Trophoblast cell (in vitro differentiated cells and primary cell): ENCODE data around the gene CENPP.

Experiments used
- DNase-seq, 2 donors: peaks; one replicate each; pipeline ENCODE4 v3.0.0-alpha.2; 2016
- H2AFZ ChIP-seq: 2 replicates; pipeline ENCODE4 v1.6.1; 2013; ENCODE audit warnings: low read length, moderate library complexity, mild to moderate bottlenecking; ENCODE audit not compliant: insufficient read depth, poor library complexity
- H2AK5ac ChIP-seq: 2 replicates; pipeline ENCODE4 v1.6.1; 2013; ENCODE audit warnings: mild to moderate bottlenecking, low read length
- H2BK120ac ChIP-seq: 2 replicates; pipeline ENCODE4 v1.6.1; 2013; ENCODE audit warnings: low read length, mild to moderate bottlenecking, moderate library complexity; ENCODE audit not compliant: insufficient read depth, poor library complexity
- H2BK12ac ChIP-seq: 2 replicates; pipeline ENCODE4 v1.6.1; 2013; ENCODE audit warnings: mild to moderate bottlenecking, low read length, moderate library complexity
- H2BK5ac ChIP-seq: 2 replicates; pipeline ENCODE4 v1.6.1; 2013; ENCODE audit warnings: low read length, low read depth, moderate library complexity, mild to moderate bottlenecking; ENCODE audit not compliant: poor library complexity
- H3K14ac ChIP-seq: 2 replicates; pipeline ENCODE4 v1.6.1; 2013; ENCODE audit warnings: mild to moderate bottlenecking, low read length
- H3K18ac ChIP-seq: 2 replicates; pipeline ENCODE4 v1.6.1; 2013; ENCODE audit warnings: mild to moderate bottlenecking, low read length
- H3K23ac ChIP-seq: 2 replicates; pipeline ENCODE4 v1.6.1; 2013; ENCODE audit warnings: low read length
- H3K27ac ChIP-seq: 2 replicates; pipeline ENCODE4 v1.5.1; 2013; ENCODE audit warnings: low read depth, mild to moderate bottlenecking, inconsistent platforms, low read length, moderate library complexity
- H3K27me3 ChIP-seq: 2 replicates; pipeline ENCODE4 v1.6.1; 2013; ENCODE audit warnings: inconsistent platforms, mild to moderate bottlenecking, low read length, moderate library complexity; ENCODE audit not compliant: insufficient read depth
- H3K36me3 ChIP-seq, 2 experiments: 1 replicate in 1 of 2; 2 replicates in 1 of 2; pipeline ENCODE4 v1.6.1; 2013; ENCODE audit warnings: low read length in 2 of 2, mild to moderate bottlenecking in 2 of 2, moderate library complexity in 1 of 2; ENCODE audit not compliant: insufficient read depth in 2 of 2, control insufficient read depth in 1 of 2
- H3K4ac ChIP-seq: 2 replicates; pipeline ENCODE4 v1.6.1; 2013; ENCODE audit warnings: low read depth, mild to moderate bottlenecking, low read length, moderate library complexity
- H3K4me1 ChIP-seq, 2 experiments: 1 replicate in 1 of 2; 2 replicates in 1 of 2; pipeline ENCODE4 v1.6.1; 2013; ENCODE audit warnings: low read length in 2 of 2, mild to moderate bottlenecking in 2 of 2, moderate library complexity in 1 of 2; ENCODE audit not compliant: insufficient read depth in 2 of 2, control insufficient read depth in 1 of 2
- H3K4me2 ChIP-seq: 2 replicates; pipeline ENCODE4 v1.6.1; 2013; ENCODE audit warnings: inconsistent platforms, mild to moderate bottlenecking, low read length, moderate library complexity
- H3K4me3 ChIP-seq: 2 replicates; pipeline ENCODE4 v1.5.1; 2013; ENCODE audit warnings: mild to moderate bottlenecking, low read depth, low read length, inconsistent platforms
- H3K79me1 ChIP-seq: one replicate; pipeline ENCODE4 v1.6.1; 2013; ENCODE audit warnings: low read length
- H3K79me2 ChIP-seq: 2 replicates; pipeline ENCODE4 v1.6.1; 2013; ENCODE audit warnings: low read length, mild to moderate bottlenecking; ENCODE audit not compliant: control insufficient read depth, insufficient read depth, poor library complexity
- H3K9ac ChIP-seq: 2 replicates; pipeline ENCODE4 v1.6.1; 2013; ENCODE audit warnings: mild to moderate bottlenecking, low read length
- H3K9me3 ChIP-seq: 2 replicates; pipeline ENCODE4 v1.6.1; 2013; ENCODE audit warnings: low read depth, mild to moderate bottlenecking, control low read depth, inconsistent platforms, low read length; ENCODE audit not compliant: insufficient read depth
- H4K12ac ChIP-seq: 2 replicates; pipeline ENCODE4 v1.6.1; 2013; ENCODE audit warnings: low read depth, mild to moderate bottlenecking, low read length, moderate library complexity
- H4K8ac ChIP-seq: 2 replicates; pipeline ENCODE4 v1.6.1; 2013; ENCODE audit warnings: low read depth, mild to moderate bottlenecking, low read length, moderate library complexity
- H4K91ac ChIP-seq: one replicate; pipeline ENCODE4 v1.6.1; 2013; ENCODE audit warnings: low read depth, mild to moderate bottlenecking, low read length, moderate library complexity
- WGBS: extraction: QIAGEN DNeasy Blood & Tissue Kit; methylation state at CpG from one replicate; pipeline ENCODE4 v1.1.7; 2013; ENCODE audit warnings: missing lambda C conversion rate; ENCODE audit not compliant: insufficient read length, insufficient coverage; ENCODE audit errors: extremely low coverage; 5-methylcytosine and 5-hydroxymethylcytosine counted together

CENPP gene

DNA sequence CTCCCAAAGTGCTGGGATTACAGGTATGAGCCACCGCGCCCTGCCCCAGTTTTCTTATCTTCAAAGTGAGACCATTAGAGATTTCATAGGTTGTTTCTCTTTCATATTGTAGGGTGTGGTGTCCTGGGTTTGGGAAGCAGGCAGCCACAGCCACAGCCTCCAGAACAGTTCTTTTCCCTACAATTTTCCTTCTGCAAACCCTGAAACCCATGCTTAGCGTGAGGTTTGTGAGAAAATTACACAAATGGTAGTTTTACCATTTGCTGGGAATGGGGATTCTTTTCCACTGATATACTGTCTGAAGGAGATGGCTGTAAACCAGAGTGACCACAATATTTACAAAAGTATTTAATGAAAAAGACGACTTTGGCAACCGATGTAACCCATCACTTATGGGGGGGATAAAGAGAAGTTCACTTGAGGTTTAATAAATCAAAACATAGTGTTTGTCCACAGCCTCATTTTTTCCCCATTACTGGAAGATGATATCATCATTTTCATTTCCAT, 236.8 kb downstream of the CENPP start:
- Histone ChIP-seq H3K23ac (no peak overlapping the region), H2AK5ac (no peak overlapping the region), H3K79me2 (no peaks in the 10 kb centered on the region), H2BK12ac (no peak overlapping the region), H3K27me3 (no peaks in the 10 kb centered on the region), H3K9ac (no peak overlapping the region), H3K9me3 (no peaks in the 10 kb centered on the region), H4K8ac (no peak overlapping the region), H3K27ac (no peak overlapping the region), H2AFZ (no peak overlapping the region), H3K14ac (no peak overlapping the region), H2BK5ac (no peak overlapping the region), H4K91ac (no peak overlapping the region), H3K4ac (no peak overlapping the region), H3K4me1 (peaks cover 0 to 6% of the 10 kb centered on the region in 2 experiments), H3K4me3 (no peak overlapping the region), H2BK120ac (no peak overlapping the region), H3K79me1 (peaks cover 2% of the 10 kb centered on the region), H3K18ac (no peak overlapping the region), H3K36me3 (no peaks in the 10 kb centered on the region), H3K4me2 (no peak overlapping the region), H4K12ac (no peak overlapping the region)
- WGBS: no CpG with 5 or more reads among the region's 5 CpGs
- DNase-seq: no peak

DNA sequence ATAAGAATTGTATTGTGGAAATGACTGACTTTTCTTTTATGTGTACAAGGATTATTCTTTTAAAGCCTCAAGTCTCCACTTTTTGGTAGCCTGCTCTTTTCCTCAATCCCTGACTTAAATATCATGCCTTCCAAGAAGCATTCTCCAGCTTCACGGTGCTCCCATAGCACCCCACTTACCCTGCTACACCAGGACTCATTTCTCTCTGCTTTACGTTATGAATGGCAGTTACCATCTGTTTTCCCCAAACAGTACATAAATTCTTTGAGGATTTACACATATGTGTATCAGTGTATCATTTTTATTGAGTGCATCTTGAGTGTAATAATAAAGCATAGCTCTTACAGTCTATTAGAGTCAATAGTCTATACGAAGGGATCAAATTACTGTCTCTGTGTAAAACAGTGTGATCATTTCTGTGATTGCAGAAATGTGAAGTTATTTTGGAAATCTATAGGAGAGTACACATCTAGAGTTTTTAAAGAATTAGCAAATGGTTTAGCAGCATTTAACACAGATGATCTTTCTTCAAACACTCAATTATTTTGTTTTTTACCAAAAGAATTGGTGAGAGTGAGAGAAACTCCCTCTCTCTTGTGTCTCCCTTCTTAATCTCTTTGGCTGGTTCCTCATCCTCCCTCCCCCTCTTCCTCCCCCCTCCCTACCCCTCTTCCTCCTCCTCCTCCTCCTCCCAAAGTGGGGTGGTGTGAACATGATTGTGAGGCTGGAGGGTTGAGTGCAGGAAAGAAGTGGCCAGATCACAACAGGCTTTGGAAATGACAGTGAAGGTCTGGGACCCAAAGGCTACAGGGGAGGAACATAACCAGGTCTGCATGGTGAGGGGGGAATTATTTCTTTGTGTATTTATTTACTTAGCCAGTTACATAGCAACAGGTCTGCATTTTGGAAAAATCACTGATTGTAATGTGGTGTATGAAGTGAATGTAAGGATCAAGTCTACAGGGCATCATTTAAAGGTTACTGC, 237.7 kb downstream of the CENPP start:
- Histone ChIP-seq H3K27ac (no peak overlapping the region), H2BK12ac (no peak overlapping the region), H2AK5ac (no peak overlapping the region), H3K23ac (no peak overlapping the region), H3K14ac (no peak overlapping the region), H3K9me3 (no peaks in the 10 kb centered on the region), H2BK5ac (no peak overlapping the region), H3K4me3 (no peak overlapping the region), H3K4ac (no peak overlapping the region), H2AFZ (no peak overlapping the region), H4K91ac (no peak overlapping the region), H3K4me2 (no peak overlapping the region), H3K36me3 (no peaks in the 10 kb centered on the region), H3K79me1 (peaks cover 2% of the 10 kb centered on the region), H3K79me2 (no peaks in the 10 kb centered on the region), H3K18ac (no peak overlapping the region), H3K4me1 (peaks cover 0 to 5% of the 10 kb centered on the region in 2 experiments), H4K12ac (no peak overlapping the region), H2BK120ac (no peak overlapping the region), H3K27me3 (no peaks in the 10 kb centered on the region), H3K9ac (no peak overlapping the region), H4K8ac (no peak overlapping the region)
- WGBS: no CpG with 5 or more reads among the region's 3 CpGs
- no peak for DNase-seq

DNA sequence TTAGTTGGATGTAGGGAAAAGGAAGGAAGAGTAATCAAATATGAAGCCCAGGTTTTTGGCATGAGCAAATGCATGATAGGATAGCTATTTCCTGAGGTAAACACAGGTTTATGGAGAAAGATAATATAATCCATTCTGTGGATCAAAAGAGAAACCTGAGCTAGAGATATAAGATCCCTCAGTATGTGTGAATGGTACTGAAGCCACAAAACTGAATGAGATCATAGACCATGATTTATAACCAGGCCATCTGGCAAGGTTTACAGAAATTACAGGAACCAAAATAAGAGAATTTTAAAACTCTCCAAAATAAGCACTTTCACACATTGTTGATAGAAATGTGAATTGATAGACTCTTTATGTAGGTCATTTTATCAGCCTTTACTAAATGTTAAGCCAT, 238.8 kb downstream of the CENPP start:
- H3K14ac ChIP-seq: no peak overlapping the region
- no peak overlapping the region for H2BK12ac ChIP-seq
- no peak overlapping the region for H3K9ac ChIP-seq
- no peaks in the 10 kb centered on the region for H3K27me3 ChIP-seq
- H3K4me2 ChIP-seq: no peak overlapping the region
- H3K4me3 ChIP-seq: no peak overlapping the region
- no peaks in the 10 kb centered on the region for H3K4me1 ChIP-seq
- no peaks in the 10 kb centered on the region for H3K9me3 ChIP-seq
- no peak overlapping the region for H4K12ac ChIP-seq
- H3K79me2 ChIP-seq: no peaks in the 10 kb centered on the region
- no peak overlapping the region for H3K23ac ChIP-seq
- H4K91ac ChIP-seq: no peak overlapping the region
- H4K8ac ChIP-seq: no peak overlapping the region
- H3K27ac ChIP-seq: no peak overlapping the region
- H2BK120ac ChIP-seq: no peak overlapping the region
- no peak overlapping the region for H3K4ac ChIP-seq
- H3K36me3 ChIP-seq: no peaks in the 10 kb centered on the region
- H3K79me1 ChIP-seq: no peaks in the 10 kb centered on the region
- H2BK5ac ChIP-seq: no peak overlapping the region
- no peak overlapping the region for H3K18ac ChIP-seq
- H2AFZ ChIP-seq: no peak overlapping the region
- DNase-seq: no peak
- no peak overlapping the region for H2AK5ac ChIP-seq

DNA sequence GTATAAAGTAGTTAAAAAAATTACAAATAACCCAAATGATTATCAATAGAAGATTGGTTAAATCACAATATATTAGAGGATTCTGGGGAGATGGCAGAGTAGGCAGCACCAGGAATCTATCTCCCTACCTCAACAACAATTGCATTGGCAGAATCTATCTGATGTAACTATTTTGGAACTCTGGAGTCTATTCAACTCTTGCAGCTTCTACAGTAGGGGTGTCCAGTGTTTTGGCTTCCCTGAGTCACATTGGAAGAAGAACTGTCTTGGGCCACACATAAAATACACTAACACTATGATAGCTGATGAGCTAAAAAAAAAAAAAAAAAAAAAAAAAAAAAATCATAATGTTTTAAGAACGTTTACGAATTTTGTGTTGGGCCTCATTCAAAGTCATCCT, 239.2 kb downstream of the CENPP start:
- H3K4ac ChIP-seq: no peak overlapping the region
- WGBS: no CpG with 5 or more reads among the region's 2 CpGs
- no peak overlapping the region for H2BK12ac ChIP-seq

More for the DNA sequence above, 239.2 kb downstream of the CENPP start:
- H3K27me3 ChIP-seq: no peaks in the 10 kb centered on the region
- H4K8ac ChIP-seq: no peak overlapping the region
- no peak overlapping the region for H3K23ac ChIP-seq
- no peaks in the 10 kb centered on the region for H3K4me1 ChIP-seq
- H4K12ac ChIP-seq: no peak overlapping the region
- no peak overlapping the region for H3K14ac ChIP-seq
- H3K4me3 ChIP-seq: no peak overlapping the region
- H2BK120ac ChIP-seq: no peak overlapping the region
- H3K9me3 ChIP-seq: no peaks in the 10 kb centered on the region
- H4K91ac ChIP-seq: no peak overlapping the region
- no peaks in the 10 kb centered on the region for H3K79me2 ChIP-seq
- H3K18ac ChIP-seq: no peak overlapping the region
- no peak overlapping the region for H3K27ac ChIP-seq
- H3K4me2 ChIP-seq: no peak overlapping the region
- H2AK5ac ChIP-seq: no peak overlapping the region
- DNase-seq: no peak
- no peaks in the 10 kb centered on the region for H3K79me1 ChIP-seq
- H3K36me3 ChIP-seq: no peaks in the 10 kb centered on the region
- H3K9ac ChIP-seq: no peak overlapping the region
- H2BK5ac ChIP-seq: no peak overlapping the region
- no peak overlapping the region for H2AFZ ChIP-seq
